NCI-H524 treated with DMSO at 0.1 percent for 48 hours (cell line): ENCODE measurements around the gene ST6GALNAC2.

Experiments
- DNase-seq: peaks from one replicate; lab custom pipeline; 2025; lab: John Stamatoyannopoulos, UW

ST6GALNAC2 gene

DNA sequence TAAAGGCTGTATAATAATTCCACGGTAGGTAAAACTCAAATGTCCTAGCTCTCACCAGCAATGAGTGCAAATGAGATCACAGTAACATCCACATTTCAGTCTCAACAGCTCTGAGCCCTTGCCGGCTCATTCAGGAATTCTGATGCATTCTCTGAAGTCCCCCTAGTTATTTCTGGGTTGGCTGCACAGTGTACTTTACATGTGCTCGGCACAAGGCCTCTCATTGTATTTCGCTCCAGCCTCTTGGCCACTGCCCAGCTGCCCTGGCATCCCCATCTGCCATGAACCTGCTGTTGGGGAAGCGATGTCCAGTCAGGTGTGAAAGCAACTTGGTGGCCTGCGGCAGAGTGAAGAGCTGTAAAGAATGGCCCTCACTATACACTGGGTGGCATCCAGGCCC is 31.5 kb downstream of the ST6GALNAC2 start:
- DNase-seq = no peak

DNA sequence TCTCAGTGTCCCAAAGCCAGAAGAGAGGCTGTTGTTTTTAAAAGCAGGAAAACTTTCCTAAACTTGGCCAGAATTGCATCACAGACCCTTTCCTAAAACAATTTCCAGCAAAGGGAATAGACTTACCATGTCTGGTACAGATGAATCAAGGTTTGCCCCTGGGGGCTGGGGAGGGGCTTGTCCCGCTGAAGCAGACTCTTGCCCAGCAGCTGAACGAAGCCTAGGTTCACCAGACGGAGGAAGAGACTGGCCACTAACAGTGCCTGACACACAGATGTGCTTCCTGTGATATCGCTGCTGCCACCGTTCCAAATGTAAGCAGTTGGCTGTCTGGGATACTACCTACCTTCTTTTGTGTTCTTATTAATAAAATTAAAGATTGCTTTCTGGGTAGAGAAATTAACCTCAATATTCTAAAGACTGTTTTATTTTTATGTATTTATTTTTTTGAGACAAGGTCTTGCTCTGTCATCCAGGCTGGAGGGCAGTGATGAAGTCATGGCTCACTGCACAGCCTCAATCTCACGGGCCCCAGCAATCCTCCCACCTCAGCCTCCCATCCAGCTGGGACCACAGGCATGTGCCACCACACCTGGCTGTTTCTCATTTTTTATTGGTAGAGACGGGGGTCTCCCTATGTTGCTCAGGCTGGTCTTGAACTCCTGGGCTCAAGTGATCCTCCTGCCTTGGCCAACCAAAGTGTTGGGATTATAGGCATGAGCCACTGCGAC is 32.3 kb downstream of the ST6GALNAC2 start:
- no peak for DNase-seq

DNA sequence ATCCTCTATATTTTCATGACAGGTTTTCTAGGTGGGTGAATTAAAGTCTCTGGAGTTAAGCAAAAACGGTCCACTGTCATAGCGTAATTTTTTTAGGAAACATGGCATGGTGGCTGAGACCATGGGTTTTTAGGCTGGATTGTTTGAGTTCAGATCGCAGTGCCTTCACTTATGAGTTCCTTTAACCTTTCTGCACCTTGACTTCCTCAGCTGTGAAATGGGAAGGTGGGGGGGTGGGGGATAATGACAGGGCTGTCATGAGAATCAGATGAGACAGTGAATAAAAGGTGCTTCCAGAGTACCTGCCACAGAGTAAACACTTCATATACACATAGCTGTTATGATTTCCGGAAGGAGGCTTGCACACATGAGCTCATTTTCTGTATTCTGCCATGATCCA is 34.0 kb downstream of the ST6GALNAC2 start:
- no peak for DNase-seq

DNA sequence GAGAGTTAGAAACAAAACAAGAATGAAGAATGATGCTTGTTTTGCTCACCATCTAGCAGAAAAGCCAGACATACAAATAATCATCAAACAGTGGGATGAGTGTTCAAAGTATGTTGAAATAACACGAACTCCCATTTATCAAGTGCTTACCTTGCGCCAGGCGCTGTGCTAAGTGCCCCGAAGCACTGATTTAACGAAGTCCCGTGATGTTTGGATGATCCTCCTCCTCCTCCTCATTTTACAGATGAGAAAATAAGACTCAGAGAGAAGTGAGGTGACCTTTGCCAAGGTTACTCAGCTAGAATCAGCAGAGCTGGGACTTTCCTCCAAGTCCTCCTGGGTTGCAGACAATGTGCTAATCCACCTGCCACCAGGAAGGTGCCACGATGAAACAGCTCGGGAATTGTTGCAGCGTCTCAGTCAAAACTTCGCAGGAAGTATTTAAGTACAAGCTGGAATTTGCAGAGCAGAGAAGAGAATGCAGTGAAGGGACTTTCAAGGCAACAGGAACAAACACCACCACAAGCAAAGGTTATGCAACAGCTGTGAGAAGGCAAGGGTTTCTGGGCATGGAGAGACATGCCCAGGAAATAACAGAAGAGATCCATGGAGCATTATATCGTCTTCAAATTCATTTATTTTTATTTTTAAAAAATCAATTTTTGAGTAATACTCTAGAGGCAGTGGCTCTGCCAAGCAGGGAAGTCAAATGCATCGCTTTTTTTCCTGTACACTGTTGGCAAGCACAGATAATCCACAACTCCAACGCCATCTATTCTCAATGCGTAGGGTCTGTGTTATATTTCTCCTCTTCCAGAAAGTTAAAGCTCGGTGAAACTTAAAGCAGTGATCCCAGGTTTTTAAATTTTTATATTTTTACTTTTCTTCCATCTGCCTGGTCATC is 34.7 kb downstream of the ST6GALNAC2 start:
- DNase-seq = no peak

DNA sequence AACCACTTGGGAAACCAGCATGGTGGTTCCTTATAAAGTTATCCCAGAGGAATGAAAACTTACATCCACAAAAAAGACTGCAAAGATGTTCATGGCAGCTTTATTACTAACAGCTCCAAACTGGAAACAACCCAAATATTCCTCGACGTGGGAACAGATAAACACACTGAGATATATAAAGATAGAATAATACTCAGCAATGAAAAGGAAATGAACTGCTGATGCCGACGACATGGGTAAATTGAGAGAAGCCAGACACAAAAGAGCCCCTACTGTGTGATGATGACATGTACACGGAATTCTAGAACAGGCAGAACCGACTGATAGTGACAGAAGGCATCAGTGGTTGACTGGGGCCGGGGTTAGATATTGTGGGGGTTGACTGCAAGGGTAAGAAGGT is 36.1 kb downstream of the ST6GALNAC2 start:
- no peak for DNase-seq

DNA sequence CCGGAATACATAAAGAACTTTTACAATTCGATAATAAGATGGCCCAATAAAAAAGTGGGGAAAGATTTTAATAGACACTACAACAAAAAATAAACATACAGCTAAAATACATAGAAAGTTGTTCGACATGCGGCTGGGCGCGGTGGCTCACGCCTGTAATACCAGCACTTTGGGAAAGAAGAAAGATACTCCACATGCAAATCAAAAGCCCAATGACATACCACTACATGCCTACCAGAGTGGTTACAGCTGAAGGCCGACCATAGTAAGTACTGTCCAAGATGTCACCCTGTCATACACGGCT is 36.5 kb downstream of the ST6GALNAC2 start:
- DNase-seq = no peak

DNA sequence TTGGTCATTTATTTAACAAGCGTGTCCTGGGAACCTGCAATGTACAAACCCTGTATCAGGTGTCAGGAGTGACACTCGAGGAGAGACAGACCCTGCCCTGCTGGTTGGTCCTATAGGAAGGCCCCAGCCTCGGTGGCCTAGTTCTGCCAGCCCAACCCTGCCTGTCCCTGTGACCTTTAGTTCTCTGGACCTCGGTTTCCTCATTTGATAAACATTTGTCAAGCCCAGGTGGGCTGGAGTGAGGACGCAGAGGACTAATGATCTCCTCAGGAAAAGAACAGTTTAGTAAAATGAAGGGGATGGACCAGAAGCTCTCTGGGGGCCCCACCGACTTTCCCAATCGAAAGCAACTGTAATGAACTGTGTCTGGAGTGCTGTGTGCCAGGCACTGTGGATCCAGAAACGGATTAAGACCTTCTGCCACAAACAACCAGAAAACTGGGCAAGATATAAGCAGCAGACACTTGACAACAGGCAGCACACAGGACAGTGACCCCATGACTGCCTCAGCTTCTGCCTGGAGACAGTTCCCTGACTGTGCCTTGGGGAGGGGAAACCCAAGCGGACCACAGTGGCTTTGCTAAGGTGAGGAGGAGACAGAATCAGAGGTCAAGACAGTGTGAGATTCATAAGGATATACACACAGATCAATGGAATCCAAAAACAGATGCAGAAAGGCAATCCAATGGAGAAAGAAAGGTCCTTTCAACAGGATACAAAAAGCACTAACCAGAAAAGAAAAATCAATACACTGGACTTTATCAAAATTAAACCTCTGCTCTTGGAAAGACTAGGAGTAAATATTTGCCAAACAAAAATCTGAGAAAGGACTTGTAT is 37.1 kb downstream of the ST6GALNAC2 start:
- no peak for DNase-seq

DNA sequence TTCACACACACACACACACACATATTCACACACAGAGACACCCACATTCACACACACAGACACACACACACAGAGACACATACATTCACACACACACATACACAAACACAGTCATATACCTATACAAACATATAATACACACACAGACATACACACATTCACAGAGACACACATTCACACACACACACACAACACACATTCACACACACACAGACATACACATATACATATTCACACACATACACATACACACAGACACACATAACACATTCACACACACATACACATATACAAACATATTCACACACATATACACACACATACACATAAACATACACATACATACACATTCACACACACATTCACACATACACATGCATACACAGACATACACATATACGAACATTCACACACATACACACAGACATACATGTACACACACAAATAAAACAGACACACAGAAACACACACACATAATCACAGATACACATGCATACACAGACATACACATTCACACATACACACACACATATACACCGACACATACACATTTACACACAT is 37.9 kb downstream of the ST6GALNAC2 start:
- DNase-seq = no peak

DNA sequence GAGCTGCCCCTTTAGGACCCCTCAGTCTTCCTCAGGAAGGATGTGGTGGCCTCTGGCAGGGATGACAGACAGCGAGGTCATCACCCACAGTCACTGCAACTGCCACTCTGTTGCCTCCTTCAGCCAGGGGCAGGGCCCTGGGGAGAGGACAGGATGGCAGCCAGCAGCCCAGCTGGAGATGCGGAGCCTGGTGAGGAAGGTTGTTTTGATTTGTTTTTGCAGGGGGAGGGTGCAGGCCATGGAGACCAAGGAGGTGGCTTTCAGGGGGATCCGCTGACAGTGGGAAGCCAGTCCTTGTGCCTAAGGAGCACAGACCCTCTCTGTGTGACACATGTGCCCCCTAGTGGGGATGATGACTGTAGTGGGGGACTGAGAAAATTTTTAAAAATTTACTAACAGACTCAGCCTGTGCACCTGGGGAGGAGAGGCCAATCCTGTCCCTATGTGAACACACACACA is 38.4 kb downstream of the ST6GALNAC2 start:
- peak; percentile 52 for DNase-seq

DNA sequence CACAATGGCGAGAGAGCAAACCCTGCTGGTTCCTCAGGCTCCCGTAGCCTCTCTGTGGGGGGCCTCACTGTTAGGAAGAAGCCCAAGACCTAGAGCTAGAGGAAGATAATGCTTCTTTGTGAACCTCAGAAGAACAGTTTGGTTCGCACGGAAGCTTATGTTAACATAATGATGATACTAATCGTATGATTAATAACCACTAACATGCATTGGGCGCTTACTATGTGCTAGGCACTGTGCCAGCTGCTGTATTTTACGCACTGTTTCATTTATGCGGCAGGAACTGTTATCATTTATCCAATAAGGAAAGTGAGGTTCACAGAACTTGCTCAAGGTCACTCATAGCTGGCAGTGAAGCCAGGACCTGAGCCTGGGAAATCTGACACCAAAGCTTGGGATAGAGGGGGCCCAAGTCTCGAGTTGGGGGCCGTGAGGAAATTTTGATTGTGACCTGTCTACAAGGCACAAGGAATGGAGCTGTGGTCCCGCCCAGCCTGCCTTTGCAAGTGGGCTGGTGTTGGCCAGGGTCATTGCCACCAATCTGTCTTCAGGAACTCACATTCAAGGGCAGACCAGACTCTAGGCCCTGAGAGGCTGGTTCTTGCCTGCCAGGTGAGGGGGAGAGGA is 39.0 kb downstream of the ST6GALNAC2 start:
- no peak for DNase-seq

DNA sequence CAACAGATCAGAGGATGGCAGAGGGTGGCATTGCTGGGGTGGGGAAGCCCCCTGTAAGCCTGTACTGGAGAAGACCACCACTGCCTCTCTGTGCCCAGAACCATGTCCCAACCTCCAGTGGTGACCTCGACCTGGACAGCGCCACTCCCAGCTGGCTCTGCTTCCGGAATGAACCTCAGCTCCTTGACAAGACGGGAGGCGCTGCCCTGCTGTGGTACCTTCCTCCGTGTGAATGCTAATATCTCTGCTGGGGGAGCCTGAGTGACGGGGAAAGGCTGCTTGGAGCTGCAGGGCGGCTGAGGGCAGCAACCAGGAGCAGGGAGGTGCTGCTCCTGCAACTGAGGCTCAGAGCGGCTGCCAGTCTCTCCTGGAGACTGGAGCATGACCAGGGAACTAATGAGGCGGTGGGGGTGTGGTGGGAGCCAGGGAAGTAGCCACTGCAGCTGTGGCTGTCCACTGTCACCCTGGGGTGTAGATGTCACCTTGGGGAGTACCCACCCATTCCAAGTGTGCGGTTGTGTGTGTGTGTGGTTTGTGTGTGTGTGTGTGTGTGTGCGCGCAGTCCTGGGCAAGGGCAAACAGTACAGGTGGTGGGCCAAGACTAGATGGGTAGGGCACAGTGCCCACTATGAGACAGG is 39.6 kb downstream of the ST6GALNAC2 start:
- DNase-seq = no peak

DNA sequence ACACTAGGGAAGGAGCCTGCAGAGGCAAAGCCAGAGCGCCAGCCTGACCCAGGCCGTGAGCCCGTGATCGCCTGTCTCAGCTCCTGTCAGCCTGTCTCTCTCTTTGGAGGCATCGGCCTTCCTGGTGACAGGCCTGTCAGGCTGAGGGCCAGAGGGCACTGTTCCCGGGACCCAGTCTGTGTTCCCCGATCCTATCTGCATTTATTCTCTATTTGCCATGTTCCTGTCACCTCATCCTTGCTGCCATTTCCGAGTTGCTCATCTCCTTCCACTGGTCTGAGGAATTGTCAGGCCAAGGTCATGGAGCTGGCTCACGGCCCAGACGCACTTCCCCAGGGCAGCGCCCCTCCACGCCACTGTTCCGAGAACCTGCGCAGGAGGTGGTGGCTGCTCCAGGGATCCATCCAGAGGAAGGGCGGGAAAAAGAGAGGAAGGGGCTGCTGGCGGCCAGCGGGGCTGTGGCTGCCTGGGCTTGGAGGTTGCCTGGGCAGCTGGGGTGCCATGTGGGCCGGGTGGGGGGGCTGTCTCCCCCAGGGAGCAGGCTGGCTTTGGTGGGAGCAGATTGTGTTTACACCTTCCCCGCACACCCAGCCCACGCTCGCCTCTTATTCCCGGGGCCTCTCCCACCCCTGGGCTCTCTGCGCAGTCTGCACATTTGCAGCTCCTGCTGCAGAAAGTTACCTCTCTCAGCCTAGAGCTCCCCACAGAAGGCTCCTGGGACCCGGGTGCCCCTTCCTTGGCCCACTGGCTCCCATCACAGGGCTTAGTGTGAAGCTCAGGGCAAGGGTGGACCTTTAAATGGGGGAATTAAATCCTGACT is 40.9 kb downstream of the ST6GALNAC2 start:
- no peak for DNase-seq

DNA sequence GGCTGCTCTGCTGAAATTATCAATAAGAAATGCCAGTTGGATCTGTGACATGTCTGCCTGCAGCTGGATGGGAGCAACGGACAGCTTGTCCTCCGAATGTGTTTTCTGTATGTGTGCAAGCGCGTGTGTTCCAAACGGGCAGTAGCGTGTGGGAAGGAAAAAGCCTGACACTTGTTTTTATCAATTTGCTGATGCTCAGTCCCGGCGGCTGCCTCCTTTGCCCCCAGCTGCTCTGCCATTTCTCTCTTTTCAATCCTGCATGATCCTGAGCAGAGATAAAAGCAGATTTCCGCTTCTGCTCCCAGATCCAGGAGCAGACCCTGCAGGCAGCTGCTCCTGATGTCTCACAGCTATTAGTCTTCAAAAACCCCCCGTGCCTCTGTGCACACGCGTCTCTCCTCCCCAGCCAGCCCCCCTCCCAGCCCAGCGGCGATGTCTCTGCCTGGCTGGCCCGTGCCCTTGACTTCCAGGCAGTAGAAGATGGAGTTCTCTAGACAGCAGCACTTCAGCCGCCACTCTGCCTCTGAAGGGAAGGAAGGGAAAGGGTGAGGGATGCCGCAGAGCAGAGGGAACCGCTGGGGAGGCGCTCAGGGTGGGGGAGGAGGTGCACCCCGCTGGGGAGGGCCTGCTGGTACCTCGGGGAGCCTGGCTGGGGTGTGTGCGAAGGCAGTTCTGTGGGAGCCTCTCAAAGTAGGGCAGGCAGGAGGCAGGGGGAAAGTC is 41.7 kb downstream of the ST6GALNAC2 start:
- DNase-seq = no peak

DNA sequence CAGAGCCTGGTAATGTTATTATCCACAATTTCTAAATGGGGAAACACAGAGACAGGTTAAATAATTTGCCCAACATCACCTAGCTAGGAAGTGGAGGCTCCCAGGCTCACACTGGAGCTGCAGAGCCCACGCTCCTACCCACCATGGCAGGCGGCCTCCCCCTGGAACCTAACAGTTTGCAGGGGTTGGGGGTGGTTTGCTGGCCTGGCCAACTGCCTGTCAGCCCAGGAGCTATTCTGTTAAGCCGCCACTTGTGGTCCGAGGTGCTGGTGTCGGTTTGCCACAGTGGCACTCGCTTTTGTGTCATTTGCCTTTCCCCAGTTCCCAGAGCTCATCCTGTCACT is 42.2 kb downstream of the ST6GALNAC2 start:
- no peak for DNase-seq

DNA sequence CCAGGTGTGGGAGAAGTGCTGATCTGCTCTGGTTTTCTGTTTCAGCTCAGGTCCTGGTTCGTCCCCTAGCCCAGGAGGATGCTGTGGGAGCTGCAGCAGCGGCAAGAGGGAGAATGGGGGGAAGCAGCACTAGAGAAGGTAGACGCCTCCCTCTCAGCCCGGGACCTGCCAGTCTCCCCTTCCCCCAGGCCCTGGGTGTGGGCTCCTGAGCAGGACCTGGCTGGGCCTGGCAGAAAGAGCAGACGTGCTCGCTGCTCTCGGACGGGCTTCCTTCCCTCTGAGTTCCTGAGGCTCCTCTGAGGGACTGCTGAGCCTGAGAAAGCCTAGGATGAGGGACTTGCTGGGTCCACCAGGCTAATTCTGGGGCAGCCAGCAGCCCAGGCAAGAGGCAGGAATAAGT is 42.7 kb downstream of the ST6GALNAC2 start:
- DNase-seq = no peak

DNA sequence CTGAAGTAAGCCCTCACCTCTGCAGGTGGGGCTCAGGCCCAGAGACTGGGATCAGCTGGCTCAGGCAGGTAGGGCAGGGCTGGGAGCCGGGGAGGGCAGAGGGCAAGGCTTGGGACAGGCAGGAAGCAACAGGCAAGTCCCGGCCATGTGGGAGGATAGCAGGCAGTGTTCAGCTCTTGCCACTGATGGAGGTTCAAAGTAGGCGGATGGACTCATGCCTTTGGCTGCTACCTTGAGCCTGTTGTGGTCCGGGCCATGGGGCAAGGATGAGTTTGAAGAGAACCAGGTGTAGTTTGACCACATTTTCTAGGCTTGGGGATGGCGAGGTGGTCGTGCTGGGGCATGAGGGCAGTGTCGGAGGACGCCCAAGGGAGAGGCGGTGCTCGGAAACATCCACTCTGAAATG is 43.1 kb downstream of the ST6GALNAC2 start:
- DNase-seq = no peak

DNA sequence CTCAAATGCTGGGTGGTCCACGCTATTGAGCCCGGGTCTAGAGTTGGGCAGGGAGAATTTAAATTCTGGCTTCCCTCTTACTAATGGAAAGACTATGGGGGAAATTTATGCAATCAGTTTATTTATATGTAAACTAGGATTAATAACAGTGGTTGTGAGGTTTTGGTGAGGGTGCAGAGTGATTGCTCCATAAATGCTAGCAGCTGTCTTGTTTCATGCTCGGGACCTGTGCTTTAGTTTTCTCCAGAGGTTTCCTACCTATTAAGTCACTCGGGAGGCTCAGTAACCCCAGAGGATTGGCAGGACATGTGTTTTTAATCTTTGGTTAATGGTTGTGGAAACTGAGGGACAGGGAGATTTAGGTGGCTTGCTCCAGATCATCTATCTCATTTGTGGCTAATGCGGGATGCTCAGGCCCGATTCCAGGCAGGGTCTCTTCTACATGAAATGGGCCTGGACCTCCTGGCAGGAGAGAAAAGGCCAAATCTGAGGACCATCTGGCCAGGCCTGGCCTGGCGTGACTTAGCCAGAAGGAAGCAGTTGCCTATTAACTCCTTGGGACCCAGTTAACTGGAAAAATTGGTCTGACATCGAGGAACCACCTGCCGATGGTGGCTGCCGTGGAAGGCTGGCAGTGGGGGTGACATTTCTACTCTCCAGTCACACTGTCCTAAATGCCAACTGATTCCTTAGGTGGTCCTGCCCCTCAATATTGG is 43.8 kb downstream of the ST6GALNAC2 start:
- no peak for DNase-seq

DNA sequence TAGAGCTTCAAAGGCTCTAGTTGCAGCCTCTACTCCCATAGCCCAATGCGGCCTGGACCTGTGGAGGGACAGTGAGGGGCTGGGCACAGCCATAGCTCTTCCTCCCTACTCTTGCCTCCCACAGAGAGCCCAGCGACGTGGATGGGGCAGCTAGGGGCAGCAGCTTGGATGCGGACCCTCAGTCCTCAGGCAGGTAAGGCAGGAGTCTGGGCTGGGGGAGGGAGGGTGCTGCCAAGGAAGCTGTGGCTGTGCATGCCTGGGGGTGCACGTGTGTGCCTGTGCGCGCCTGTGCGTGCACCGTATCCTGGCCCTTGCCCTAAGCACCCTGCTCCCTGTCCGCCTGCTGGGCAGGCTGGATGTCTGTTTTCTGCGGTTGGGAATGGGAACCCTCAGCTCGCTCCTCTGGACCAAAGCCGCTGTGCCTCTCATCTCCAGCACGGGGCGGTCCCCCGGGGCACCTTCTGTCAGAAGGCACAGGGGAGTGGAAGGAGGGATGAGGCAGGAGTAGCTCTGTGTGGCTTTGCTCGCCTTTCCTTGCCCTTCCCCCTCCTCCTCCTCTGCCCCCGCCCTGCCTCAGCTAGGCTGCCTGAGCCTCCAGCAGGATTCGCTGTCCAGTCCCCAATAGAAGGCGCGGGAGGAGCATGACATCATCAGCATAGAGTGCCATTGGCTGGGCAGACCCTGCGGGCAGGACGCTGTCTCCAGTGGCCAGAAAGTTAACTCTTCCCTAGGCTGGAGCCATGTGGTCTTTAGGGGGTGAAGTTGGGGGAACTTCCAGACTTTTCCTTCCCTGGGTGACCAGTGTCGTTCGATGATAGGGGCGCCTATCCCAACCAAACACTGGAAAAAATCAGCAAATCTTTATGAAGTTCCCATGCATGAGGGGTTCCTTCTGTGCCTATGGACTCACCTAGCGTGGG is 45.0 kb downstream of the ST6GALNAC2 start:
- DNase-seq = peak; percentile 100
